Femur (tissue), 1 donor: Measurements from ENCODE around the gene TAOK3.
"Not testable (repeated sequence)": the region's sequence is repeated elsewhere in the genome, so short reads cannot be mapped to it uniquely, and the experiment has no call there.

ENCODE experiments used
- DNase-seq: peaks from one replicate; pipeline ENCODE4 v3.0.0-alpha.2; 2017

TAOK3 gene

GRCh38 chr12:118334939-118335567, 37.7 kb downstream of the TAOK3 start:
- DNase-seq: no peak

GRCh38 chr12:118334241-118334640, 38.5 kb downstream of the TAOK3 start:
- DNase-seq: no peak

- DNase-seq: no peak
These were observed 40.2 kb downstream of the TAOK3 start for GRCh38 chr12:118332511-118332910.

- DNase-seq: no peak
These were observed 42.2 kb downstream of the TAOK3 start for GRCh38 chr12:118330421-118331018.

- DNase-seq: no peak
These were observed 44.0 kb downstream of the TAOK3 start for GRCh38 chr12:118328486-118329330.

- no peak for DNase-seq
These were observed 45.3 kb downstream of the TAOK3 start for GRCh38 chr12:118327391-118327790.

- DNase-seq: no peak
These were observed 45.7 kb downstream of the TAOK3 start for GRCh38 chr12:118326991-118327390.

- DNase-seq: no peak
These were observed 47.6 kb downstream of the TAOK3 start for GRCh38 chr12:118325081-118325480.

- no peak for DNase-seq
These were observed 53.1 kb downstream of the TAOK3 start for GRCh38 chr12:118319627-118320026.

GRCh38 chr12:118318744-118319143, 54.0 kb downstream of the TAOK3 start:
- no peak for DNase-seq

GRCh38 chr12:118317729-118318128, 55.0 kb downstream of the TAOK3 start:
- no peak for DNase-seq

- DNase-seq: no peak
These were observed 56.9 kb downstream of the TAOK3 start for GRCh38 chr12:118315821-118316220.

GRCh38 chr12:118312578-118312977, 60.1 kb downstream of the TAOK3 start:
- no peak for DNase-seq

GRCh38 chr12:118311666-118312065, 61.0 kb downstream of the TAOK3 start:
- no peak for DNase-seq

GRCh38 chr12:118310320-118310719, 62.4 kb downstream of the TAOK3 start:
- no peak for DNase-seq

- not testable (repeated sequence) for DNase-seq
These were observed 64.7 kb downstream of the TAOK3 start for GRCh38 chr12:118308006-118308405.

- peak; percentile 22 for DNase-seq
These were observed 65.4 kb downstream of the TAOK3 start for GRCh38 chr12:118307069-118307954.

- no peak for DNase-seq
These were observed 68.6 kb downstream of the TAOK3 start for GRCh38 chr12:118304093-118304492.

GRCh38 chr12:118302053-118302452, 70.7 kb downstream of the TAOK3 start:
- DNase-seq: no peak

- DNase-seq: no peak
These were observed 72.8 kb downstream of the TAOK3 start for GRCh38 chr12:118299791-118300460.

- no peak for DNase-seq
These were observed 75.4 kb downstream of the TAOK3 start for GRCh38 chr12:118297284-118297683.

- DNase-seq: no peak
These were observed 79.9 kb downstream of the TAOK3 start for GRCh38 chr12:118292836-118293235.
